Upper lobe of left lung (tissue), 4 donors: ENCODE data around the gene AFF1.

Experiments
- POLR2A ChIP-seq, 4 donors: fragments of 450-650 bp; IDR thresholded peaks; one replicate each; pipeline ENCODE4 v1.5.1; 2016 to 2017; ENCODE audit warnings: antibody characterized with exemption in 4 of 4, mild to moderate bottlenecking in 2 of 4
- TF ChIP-seq, protein P1 (sequence below), 6 experiments: fragments of 450-650 bp in 4 of 6; fragments of 200-600 bp in 2 of 6; sonication (generic) in 2 of 6; IDR thresholded peaks; one replicate each; pipeline ENCODE4 v1.5.1; 2016 to 2019; ENCODE audit warnings: antibody characterized with exemption in 6 of 6

- TF ChIP-seq, protein P1, sequence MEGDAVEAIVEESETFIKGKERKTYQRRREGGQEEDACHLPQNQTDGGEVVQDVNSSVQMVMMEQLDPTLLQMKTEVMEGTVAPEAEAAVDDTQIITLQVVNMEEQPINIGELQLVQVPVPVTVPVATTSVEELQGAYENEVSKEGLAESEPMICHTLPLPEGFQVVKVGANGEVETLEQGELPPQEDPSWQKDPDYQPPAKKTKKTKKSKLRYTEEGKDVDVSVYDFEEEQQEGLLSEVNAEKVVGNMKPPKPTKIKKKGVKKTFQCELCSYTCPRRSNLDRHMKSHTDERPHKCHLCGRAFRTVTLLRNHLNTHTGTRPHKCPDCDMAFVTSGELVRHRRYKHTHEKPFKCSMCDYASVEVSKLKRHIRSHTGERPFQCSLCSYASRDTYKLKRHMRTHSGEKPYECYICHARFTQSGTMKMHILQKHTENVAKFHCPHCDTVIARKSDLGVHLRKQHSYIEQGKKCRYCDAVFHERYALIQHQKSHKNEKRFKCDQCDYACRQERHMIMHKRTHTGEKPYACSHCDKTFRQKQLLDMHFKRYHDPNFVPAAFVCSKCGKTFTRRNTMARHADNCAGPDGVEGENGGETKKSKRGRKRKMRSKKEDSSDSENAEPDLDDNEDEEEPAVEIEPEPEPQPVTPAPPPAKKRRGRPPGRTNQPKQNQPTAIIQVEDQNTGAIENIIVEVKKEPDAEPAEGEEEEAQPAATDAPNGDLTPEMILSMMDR (IDR thresholded peaks at IDR 0.05) = no peak
- no peak for TF ChIP-seq POLR2A (IDR thresholded peaks at IDR 0.05)
Measured at GRCh38 chr4:87060957-87061356, 126.1 kb downstream of the AFF1 start.
